T follicular helper cell (primary cell): ENCODE data around the gene IGF2BP1.
"Not testable (repeated sequence)": the region's sequence is repeated elsewhere in the genome, so short reads cannot be mapped to it uniquely, and the experiment has no call there.

Source experiments
- DNase-seq: peaks from one replicate; pipeline ENCODE4 v3.0.0-alpha.2; 2020; ENCODE audit warnings: low read depth

Gene IGF2BP1

DNA sequence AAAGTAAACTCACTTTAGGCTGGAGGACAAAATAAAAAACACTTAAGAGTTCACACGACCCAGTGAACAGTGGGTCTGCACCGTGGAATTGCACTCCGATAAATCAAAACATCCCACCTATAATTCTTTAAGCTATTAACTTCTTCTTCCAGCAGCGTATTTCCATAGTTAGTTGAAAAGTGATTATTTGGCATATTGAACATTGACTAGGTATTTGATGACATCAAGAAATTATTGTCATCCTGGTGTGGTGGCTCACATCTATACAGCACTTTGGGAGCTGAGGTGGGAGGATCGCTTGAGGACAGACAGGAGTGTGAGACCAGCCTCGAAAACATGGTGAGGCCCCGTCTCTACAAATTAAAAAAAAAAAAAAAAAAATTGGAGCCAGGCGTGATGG lies 23.4 kb downstream of the IGF2BP1 start:
- no peak for DNase-seq

DNA sequence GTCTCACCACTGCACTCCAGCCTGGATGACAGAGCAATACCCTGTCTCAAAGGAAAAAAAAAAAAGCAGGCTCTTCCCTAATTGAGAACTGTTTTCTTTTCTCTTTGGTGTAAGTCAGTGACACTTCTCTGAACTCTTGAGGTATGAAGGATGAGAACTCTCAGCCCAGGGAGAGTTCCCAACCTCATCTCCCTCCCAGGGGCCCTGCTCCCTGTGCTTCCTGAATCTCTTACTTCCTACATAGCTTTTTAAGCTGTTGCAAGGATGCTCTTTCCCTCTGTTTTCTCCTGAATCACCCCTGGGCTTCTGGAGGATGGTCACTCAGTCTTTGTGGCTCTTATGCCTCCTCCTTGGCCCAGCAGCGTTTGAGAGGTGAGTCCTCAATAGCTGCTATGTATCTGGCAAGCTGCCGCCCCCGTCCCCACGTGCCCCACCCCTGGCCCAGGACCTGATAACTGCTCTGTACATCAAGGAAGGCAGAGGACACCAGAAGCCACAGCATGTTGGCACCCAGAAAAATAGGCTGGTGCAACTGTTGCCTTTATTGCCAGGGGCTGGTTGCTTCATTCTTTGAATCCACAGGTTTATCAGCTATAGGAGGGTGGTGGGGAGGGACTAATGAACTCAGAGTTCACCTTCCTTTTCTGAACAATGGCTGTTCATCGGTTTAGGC lies 24.0 kb downstream of the IGF2BP1 start:
- no peak for DNase-seq

DNA sequence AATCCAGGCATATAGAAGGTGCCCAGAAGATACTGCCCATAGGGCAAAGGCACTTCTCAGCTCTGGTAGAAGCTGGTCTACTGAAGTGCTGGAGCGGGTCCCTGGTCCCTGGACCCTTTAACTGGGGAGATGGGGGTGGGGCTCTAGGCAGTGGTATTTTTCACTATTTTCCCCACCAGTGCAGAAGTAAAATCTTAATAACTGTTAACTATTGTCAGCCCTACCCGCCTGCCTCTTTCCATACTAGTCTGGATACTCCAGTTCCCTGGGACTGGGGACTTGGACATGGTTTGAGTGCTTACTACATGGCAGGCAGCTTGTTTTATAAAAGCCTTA lies 24.6 kb downstream of the IGF2BP1 start:
- no peak for DNase-seq

DNA sequence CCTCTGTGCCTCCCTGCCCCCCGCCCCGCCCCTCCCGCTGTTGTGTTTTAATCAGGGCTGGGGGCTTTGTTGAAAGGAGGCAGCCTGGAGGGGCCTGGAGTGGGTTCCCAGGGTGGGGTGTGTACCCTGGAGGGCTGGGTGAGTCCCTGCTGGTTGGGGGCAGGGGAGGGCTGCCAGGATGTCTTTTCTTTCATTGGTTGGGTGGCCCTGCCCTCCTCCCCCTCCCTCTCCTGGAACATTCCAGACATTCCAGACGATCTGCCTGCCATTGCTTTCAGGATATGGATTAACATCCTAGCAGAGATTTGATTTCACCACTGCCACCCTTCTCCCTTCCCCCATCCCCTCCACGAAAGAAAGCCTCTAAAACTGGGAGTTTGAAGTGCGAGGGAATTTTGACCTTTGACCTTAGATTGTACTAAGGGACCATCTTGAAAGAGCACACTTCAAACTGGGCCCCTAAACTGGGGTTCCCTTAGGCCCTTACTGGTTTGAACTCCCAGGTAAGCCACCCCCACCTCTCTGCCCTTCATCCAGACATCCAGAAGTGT lies 25.3 kb downstream of the IGF2BP1 start:
- no peak for DNase-seq

DNA sequence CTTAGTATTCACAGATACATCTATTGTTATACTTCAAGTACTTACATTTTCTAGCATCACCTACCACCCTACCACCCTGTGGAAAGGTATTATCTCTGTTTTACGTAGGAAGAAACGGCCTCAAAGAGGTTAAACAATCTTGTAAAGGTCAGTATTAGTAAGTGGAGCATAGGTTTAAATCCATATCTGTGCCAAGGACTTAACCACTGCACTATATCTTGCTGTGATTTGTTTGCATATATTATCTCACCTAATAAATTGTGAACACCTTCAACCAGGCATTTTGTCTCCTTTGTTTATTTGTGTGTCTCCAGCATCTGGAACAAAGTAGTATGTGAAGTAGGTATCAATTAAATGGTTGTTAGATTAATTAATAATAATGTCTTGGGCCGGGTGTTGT lies 27.3 kb downstream of the IGF2BP1 start:
- DNase-seq = no peak

DNA sequence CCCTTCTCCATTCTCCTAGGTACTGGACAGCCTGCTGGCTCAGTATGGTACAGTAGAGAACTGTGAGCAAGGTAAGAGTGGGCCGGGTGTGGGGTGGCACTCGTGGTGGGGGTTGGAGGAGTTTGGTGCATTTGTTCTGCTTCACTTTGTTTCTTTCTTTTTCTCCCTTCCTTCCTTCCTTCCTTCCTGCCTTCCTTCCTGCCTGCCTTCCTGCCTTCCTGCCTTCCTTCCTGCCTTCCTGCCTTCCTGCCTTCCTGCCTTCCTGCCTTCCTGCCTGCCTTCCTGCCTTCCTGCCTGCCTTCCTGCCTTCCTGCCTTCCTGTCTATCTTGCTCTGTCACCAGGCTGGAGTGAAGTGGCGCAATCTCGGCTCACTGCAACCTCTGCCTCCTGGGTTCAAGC lies 29.3 kb downstream of the IGF2BP1 start:
- not testable (repeated sequence) for DNase-seq

DNA sequence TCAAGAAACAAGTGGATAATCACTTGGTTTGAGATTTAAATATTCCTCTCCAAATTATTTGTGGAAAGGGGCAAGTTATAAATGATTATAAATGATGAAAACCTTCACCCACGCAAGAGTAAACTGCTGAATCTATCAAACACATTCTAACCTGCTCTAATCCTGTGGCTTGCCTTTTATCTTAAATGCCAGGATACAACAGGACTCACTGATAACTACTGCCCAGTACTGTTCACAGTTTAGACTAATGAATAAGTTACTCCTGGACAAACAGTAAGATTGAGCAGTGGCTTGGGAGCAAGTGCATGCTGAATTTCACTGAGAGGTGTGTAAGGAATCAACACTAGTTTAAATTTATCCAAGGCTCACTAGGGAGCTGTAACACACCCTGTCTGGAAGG lies 31.1 kb downstream of the IGF2BP1 start:
- no peak for DNase-seq

DNA sequence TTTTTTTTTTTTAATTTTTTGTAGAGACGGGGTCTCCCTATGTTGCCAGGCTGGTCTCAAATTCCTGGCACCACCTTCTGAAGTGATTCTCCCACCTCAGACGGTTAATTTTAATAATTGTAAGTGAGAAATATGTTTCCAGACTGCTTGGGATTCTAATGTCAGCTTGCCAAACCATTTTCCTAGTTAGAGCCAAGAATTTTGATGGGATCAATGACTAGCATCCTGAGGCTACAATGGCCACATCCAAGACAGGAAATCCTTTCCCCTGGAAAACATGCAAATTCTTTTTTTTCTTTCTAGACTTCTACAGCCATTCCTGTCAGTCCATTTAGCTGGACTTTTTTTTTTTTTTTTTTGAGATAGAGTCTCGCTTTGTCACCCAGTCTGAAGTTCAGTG lies 32.6 kb downstream of the IGF2BP1 start:
- no peak for DNase-seq

DNA sequence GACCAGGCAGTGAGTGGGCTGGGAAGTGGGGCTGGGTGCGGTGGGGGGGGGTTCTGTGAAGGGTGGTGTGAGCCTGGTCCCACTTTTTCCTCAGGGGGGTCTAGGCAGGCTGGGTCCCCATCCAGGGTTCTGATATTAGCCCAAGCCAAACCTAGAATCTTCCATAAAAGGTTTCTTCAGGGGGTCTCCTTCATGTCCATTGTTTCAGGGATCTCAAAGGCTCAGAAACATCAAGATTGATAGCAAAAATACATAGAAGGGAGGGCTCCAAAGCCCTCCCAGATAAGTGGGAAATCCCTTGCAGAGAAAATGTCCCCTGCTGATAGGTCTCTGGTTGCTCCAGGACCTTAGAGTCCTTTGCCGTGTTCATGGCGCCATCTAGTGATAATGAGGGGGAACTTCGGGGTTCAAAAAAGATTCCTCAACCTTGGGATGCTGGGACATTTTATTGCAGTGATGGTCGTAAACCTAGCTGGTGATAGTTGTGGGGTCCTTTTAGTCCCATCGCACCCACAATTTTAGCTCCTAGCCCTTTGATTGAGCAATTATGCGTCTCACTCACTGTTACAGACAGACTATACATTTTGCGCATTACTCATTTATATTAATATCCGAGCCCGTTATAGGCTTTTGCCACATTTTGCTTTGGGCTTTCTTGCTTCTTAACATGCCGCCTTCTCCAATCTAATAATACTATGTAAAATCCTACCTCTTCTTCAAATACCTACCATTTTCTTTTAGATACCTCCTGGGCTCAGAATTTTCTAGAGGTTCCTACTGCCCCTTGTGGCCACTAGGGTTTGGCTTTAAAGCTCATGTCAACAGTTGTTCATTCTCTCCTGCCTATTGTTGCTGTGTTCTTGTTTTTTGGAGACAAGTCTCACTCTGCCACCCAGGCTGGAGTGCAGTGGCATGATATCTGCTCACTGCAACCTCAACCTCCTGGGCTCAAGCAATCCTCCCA lies 35.1 kb downstream of the IGF2BP1 start:
- peak; percentile 4 for DNase-seq

DNA sequence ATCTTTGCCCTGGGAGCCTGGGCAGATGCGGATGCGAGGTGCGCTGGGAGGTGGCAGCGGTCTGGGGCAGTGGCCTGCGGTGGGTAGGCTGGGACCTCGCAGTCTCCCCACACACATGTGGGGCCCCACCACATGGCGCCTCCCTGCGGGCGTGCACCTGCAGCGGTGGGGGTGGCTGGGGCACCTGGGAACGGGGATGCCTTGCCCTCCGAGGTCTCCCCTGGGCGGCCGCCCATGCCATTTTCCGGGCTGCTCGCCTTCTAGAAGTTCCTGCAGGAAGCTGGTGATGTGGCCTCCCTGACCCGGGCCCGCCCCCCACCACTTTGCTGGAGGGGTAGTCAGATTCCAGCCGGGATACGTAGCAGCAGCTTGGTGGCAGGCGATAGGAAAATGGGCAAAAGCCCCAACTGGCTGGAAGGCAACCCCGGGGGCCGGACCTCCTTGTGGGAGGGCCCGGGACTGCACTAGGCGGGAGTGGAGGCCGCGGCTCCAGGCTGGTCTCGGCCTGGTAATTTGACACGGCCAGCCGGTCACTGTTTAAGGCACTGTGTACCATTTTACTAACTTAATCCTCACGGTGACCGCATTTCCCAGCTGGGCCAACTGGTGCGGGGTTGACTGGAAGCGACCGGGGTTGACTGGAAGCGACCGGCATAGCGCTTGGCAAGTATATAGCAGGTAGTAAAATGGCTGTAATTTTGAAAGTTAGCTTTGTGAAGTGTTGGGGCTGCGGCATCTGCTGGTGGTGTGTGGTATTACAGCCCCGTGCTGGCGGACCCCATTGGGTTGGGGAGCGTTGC lies 38.5 kb downstream of the IGF2BP1 start:
- DNase-seq = no peak

DNA sequence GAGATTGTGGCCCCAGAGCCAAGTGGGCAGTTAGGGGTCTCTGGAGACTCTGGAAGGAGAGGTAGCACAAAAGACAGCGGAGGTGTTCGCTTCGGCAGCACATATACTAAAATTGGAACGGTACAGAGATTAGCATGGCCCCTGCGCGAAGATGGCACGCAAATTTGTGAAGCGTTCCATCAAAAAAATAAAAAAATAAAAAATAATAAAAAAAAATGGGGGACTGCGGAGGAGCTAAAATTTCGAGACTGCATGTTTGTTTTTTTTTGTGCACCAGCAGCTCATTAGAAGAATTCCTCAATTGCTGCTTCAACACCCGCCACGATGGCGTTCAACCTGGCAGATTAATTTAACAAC lies 39.1 kb downstream of the IGF2BP1 start:
- DNase-seq = no peak

DNA sequence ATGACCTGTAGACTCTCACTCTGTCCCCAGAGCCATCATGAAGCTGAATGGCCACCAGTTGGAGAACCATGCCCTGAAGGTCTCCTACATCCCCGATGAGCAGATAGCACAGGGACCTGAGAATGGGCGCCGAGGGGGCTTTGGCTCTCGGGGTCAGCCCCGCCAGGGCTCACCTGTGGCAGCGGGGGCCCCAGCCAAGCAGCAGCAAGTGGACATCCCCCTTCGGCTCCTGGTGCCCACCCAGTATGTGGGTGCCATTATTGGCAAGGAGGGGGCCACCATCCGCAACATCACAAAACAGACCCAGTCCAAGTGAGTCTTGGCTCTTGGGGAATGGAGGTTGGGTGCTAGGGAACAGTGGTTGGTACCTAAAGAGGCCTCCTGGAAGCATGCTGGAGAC lies 41.0 kb downstream of the IGF2BP1 start:
- DNase-seq = no peak

DNA sequence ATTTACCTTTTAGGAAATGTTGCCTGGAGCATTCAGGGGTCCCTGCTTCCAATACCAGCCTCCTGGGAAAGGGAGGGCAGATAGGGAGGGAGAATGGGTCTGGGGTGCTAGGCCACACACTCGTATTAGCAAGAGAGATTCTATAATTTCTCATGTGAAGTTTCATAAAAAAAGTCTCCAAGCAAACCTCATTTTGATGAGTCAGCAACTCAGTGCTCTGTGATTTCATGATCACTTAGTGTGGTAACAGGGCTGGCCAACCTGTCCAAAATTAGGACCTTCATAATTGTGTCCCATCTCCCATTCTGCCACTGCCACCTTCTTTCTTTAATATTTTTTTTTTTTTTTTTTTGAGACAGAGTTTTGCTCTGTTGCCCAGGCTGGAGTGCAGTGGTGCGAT lies 41.4 kb downstream of the IGF2BP1 start:
- no peak for DNase-seq

DNA sequence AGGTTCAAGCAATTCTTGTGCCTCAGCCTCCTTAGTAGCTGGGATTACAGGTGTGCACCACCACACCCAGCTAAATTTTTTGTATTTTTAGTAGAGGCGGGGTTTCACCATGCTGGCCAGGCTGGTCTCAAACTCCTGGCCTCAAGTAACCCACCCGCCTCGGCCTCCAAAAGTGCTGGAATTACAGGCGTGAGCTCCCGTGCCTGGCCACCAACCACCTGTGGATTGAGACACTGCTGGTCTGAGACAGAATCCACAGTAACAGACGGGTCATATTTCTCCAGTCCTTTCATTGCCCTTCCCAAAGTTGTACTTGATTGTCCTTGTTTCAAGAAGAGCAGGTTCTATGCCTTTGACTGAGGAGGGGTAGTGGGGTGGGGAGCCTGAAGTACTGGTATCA lies 42.3 kb downstream of the IGF2BP1 start:
- not testable (repeated sequence) for DNase-seq

DNA sequence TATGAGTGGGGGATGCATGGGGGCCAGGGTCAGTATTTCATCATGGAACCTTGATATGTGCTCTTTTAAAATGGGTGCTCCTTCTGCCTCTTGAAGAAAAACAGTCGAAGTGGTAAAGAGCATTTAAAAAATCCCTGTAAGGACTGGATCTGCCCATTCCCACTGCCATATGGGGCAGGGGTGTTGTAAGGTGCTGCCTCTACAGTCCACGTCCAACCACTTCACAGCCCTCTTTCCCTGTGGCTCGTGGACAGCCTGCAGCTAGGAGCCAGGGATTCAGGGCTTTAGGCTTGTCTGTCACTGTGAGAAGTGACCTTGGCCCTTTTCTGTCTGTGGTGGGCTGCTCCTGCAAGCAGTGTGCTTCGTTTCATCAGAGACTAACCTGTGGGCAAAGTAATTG lies 44.3 kb downstream of the IGF2BP1 start:
- DNase-seq = no peak

DNA sequence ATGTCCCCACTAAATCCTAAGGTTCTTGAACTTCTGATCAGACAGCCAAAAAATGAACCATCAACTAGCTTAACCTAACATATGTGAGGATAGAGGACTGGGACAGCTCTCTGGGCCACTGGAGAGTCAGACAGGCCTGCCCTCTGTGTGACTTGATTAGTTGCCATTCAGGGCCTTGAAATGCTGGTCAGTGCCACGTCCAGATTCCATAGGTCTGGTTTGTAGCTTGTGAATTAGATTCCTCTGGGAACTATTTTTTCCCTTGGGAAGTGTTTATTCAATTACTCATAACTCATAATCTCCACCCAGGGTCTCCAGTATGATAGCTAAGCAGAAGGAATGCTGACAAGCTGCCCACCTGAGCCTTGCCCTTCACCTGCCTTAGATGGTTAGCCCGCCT lies 48.2 kb downstream of the IGF2BP1 start:
- no peak for DNase-seq

DNA sequence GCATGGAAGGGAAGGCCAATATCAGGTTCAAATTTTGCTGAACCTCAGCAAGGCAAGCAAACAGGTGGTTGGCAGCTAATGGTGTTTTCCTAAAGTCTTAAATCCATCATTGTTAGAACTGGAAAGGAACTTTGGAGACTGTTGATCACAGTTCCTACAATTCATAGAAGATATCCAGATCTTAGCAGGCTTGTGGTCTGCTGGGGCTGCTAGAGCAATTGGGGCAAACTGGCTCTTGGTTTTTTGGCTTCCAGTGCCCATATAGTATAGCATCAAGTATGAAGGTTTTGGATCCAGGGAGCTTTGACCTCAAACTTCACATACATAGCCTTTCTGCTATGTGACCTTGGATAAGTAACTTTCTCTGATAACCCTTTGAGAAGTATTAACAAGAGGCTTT lies 49.7 kb downstream of the IGF2BP1 start:
- DNase-seq = no peak

DNA sequence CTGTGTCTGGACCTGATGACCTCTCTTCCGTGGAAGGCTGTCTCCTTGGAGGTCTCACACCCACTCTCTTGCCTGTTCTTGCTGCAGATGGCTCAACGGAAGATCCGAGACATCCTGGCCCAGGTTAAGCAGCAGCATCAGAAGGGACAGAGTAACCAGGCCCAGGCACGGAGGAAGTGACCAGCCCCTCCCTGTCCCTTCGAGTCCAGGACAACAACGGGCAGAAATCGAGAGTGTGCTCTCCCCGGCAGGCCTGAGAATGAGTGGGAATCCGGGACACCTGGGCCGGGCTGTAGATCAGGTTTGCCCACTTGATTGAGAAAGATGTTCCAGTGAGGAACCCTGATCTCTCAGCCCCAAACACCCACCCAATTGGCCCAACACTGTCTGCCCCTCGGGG lies 52.1 kb downstream of the IGF2BP1 start:
- DNase-seq = no peak

DNA sequence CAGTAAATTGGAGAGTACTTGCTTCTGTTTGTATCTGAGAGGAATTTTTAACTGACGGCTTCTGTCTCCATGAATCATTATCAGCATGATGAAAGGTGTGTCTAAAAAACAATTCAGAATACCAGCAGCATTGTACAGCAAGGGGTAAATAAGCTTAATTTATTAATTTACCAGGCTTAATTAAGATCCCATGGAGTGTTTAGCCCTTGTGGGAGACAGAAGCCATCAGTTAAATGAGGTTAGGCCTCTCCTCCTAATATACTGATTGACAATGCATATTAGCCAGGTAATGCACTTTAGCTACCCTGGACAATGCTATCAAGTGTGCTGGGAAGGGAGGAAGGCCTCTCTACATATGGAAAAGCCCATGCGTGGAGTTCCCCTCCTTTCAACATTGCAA lies 53.4 kb downstream of the IGF2BP1 start:
- no peak for DNase-seq

DNA sequence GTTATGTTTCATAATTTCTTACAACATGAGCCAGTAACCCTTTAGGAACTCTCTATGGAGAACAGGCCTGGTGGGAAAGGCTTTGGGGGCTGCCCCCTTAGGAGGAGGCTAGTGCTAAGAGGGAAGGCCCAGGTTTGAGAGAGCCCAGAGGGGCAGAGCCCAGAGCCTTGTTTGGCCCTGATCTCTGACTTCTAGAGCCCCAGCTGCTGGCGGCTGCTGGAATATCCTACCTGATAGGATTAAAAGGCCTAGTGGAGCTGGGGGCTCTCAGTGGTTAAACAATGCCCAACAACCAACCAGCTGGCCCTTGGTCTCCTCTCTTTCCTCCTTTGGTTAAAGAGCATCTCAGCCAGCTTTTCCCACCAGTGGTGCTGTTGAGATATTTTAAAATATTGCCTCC lies 54.1 kb downstream of the IGF2BP1 start:
- DNase-seq = no peak

DNA sequence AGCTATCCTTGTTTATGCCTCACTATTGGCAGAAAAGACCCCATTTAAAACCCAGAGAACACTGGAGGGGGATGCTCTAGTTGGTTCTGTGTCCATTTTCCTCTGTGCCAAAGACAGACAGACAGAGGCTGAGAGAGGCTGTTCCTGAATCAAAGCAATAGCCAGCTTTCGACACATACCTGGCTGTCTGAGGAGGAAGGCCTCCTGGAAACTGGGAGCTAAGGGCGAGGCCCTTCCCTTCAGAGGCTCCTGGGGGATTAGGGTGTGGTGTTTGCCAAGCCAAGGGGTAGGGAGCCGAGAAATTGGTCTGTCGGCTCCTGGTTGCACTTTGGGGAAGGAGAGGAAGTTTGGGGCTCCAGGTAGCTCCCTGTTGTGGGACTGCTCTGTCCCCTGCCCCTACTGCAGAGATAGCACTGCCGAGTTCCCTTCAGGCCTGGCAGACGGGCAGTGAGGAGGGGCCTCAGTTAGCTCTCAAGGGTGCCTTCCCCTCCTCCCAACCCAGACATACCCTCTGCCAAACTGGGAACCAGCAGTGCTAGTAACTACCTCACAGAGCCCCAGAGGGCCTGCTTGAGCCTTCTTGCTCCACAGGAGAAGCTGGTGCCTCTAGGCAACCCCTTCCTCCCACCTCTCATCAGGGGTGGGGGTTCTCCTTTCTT lies 56.1 kb downstream of the IGF2BP1 start:
- DNase-seq = no peak
